ENCODE measurements around the gene CLEC4G. TPM values are rescaled to one million over a fixed set of nuclear protein-coding genes. Genes with fewer than 3 reads are reported as not detected.

CLEC4G gene
- total and polyA plus RNA-seq, 2 donors (not counting 3 experiments of a cell fraction or from before 2014, with no cell fraction given): not detected

DNA sequence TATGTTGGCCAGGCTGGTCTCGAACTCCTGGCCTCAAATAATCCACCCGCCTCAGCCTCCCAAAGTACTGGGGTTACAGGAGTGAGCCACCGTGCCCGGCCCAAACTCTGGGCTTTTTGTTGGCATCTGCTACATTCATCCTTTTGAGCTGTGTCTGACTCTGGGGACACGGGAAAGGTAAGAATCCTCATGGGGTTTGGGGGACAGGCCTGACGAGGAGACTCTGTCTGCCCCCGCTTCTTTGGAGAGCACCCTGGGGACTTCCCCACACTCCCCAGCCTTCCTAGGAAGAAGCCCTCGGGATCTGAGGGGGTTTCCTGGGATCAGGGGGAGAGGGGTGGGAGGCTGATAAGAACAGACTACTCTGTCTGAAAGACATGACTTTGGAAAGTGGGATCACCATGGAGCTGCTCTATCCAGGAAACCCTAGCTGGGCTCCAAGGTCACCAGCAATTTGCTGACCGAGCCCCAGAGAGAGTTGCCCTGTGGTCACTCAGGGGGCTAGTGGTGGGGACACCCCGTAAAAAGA lies 21.9 kb downstream of the CLEC4G start:
- H3K36me3 ChIP-seq (ENCODE audit: control insufficient read depth in 2 of 2, extremely low read depth in 1 of 2, insufficient read depth in 2 of 2, low read length in 2 of 2): no peaks in the 10 kb centered on the region
- H3K27me3 ChIP-seq (ENCODE audit: control insufficient read depth in 2 of 2, insufficient read depth in 2 of 2, low read length in 2 of 2): no peaks in the 10 kb centered on the region
- H4K20me1 ChIP-seq (replicated peaks; ENCODE audit: control insufficient read depth, extremely low read depth, insufficient read depth, low read length): no peaks in the 10 kb centered on the region
- H3K4me1 ChIP-seq (ENCODE audit: control insufficient read depth, extremely low read depth, insufficient read depth, low read length): no peaks in the 10 kb centered on the region
- intact Hi-C loops (cut with micrococcal nuclease): no loop called here
- H3K9ac ChIP-seq (replicated peaks; ENCODE audit: extremely low read depth, insufficient read depth, low read length): no peak overlapping the region
- no TSS peak for BruUV-seq (replicated peaks)
- H3K27ac ChIP-seq (ENCODE audit: insufficient read depth, low read depth, low read length): no peak overlapping the region
- H3K9me1 ChIP-seq (replicated peaks; ENCODE audit: control insufficient read depth, extremely low read depth, insufficient read depth, low read length): no peaks in the 10 kb centered on the region
- CTCF ChIA-PET: interaction anchor here (1.5 kb wide), 1 partner anchor 9 kb away, joined by 5 read pairs; no protein-coding TSS in a partner anchor
- H3K9me3 ChIP-seq (replicated peaks; ENCODE audit: control insufficient read depth, insufficient read depth, low read length): no peaks in the 10 kb centered on the region
- dilution Hi-C loops (cut with MboI; ENCODE audit: extremely low pct_ligation_motif_present, low sequenced_read_pairs): no loop called here
- FAIRE-seq: no peak
- TF ChIP-seq POLR2AphosphoS5 (IDR thresholded peaks at IDR 0.05; ENCODE audit: insufficient read depth, low read depth, low read length): no peak
- TF ChIP-seq EZH2 (IDR thresholded peaks at IDR 0.05; ENCODE audit: borderline replicate concordance, low read depth, low read length, severe bottlenecking): no peak
- TF ChIP-seq GATA2 (IDR thresholded peaks at IDR 0.05; ENCODE audit: insufficient read depth, insufficient read length, low read depth, low read length): no peak
- TF ChIP-seq JUN (IDR thresholded peaks at IDR 0.05; ENCODE audit: borderline replicate concordance, insufficient read depth, insufficient read length, low read depth): no peak
- TF ChIP-seq, protein P1, sequence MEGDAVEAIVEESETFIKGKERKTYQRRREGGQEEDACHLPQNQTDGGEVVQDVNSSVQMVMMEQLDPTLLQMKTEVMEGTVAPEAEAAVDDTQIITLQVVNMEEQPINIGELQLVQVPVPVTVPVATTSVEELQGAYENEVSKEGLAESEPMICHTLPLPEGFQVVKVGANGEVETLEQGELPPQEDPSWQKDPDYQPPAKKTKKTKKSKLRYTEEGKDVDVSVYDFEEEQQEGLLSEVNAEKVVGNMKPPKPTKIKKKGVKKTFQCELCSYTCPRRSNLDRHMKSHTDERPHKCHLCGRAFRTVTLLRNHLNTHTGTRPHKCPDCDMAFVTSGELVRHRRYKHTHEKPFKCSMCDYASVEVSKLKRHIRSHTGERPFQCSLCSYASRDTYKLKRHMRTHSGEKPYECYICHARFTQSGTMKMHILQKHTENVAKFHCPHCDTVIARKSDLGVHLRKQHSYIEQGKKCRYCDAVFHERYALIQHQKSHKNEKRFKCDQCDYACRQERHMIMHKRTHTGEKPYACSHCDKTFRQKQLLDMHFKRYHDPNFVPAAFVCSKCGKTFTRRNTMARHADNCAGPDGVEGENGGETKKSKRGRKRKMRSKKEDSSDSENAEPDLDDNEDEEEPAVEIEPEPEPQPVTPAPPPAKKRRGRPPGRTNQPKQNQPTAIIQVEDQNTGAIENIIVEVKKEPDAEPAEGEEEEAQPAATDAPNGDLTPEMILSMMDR (IDR thresholded peaks at IDR 0.05; ENCODE audit: extremely low read depth in 1 of 2, insufficient read depth in 1 of 2, low read depth in 1 of 2, low read length in 2 of 2): no peak
- TF ChIP-seq FOS (IDR thresholded peaks at IDR 0.05; ENCODE audit: borderline replicate concordance, insufficient read depth, low read length): no peak
- no peak for TF ChIP-seq MYC (IDR thresholded peaks at IDR 0.05; ENCODE audit: low read depth, low read length)
- TF ChIP-seq MAX (IDR thresholded peaks at IDR 0.05; ENCODE audit: insufficient read depth, insufficient read length): no peak
- no peak for TF ChIP-seq POLR2A (IDR thresholded peaks at IDR 0.05; ENCODE audit: low read depth, low read length)
- no peak overlapping the region for H2AFZ ChIP-seq (ENCODE audit: low read depth, low read length)
- POLR2A ChIA-PET: no interaction called here
- H3K79me2 ChIP-seq (ENCODE audit: control insufficient read depth, insufficient read depth, low read length): no peaks in the 10 kb centered on the region
- no peak overlapping the region for H3K4me2 ChIP-seq (ENCODE audit: insufficient read depth, low read length)
- no peak for DNase-seq (ENCODE audit: low read depth, low spot score)
- no peak overlapping the region for H3K4me3 ChIP-seq (replicated peaks in 1 of 3; ENCODE audit: insufficient read depth in 1 of 3, low read depth in 1 of 3, low read length in 3 of 3)

All from endothelial cell of umbilical vein (primary cell).